ENCODE results near the gene ARL6.
"Not testable (repeated sequence)": the region's sequence is repeated elsewhere in the genome, so short reads cannot be mapped to it uniquely, and the experiment has no call there.

Gene ARL6

GRCh38 chr3:97821774-97822358 is 57.3 kb downstream of the ARL6 start, which contains the start of gene CRYBG3:
CRYBG3 (plus strand) TSS chr3:97822011; CDS start chr3:97822207, 196 bp downstream.
- peak; percentile 87 for DNase-seq (ENCODE audit: low spot score)

DNA sequence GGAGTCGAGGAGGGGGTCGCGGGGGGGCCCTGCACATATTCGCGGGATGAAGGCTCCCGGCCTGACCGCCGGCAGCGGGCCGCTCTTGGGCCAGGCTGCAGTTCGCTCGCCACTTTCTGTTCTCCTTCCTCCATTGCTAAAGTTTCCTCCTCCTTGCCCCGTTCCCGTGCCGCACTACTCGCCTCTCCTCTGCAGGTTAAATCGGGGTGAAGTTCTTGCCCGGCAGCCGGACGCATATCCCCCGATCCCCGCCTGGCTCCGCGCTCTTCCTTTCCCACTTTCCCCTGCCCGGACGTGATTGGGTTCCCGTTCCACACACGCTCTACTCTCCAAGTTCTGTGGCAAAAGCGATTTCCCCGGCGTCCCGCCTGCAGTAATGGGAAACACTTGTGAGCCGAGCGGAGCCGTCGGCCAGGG is 57.8 kb downstream of the ARL6 start:
- DNase-seq (ENCODE audit: low spot score): peak; percentile 30

DNA sequence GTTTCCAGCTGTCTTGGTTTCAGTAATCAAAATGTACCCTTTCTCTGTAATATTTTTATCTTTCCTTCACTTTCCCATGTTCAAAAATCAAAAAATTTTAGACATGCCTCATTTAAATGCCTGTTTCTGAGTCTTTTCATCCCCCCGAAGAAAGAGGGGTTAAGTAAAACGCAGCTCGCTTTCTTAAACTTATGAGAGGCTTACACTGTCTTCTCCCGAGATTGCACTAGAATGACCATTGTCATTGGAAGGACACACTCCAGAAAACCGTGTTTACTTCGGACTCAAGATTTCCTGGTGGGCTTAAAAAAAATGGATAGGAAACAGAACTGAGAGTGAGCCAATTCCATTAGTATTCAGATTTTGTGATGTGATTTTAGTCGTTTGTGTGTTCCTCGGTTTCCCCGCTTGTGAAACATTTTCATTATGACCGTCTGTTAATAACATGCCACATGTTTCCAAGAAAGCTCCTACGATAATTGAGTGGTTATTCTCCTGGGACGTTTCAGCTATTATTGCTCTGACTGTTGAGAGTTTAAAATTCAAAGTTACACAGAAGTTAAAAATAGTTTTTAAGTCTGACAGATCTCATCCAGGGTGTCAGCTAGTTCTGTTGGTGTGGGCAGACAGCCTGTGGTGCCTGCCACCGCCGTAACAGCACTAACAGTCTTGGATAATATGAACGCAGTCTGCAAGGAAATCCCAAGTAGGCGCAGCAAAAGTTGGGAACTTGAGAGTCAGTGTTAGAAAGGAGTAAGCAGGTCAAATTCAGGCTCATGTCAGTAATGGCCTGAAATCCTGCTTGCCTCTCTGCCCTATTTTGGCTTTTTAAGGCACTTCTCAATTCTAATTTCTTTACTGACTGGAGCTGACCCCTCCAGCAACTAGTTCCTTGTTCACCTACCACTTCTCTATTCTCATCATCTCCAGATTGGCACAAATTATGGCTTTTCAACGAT is 58.8 kb downstream of the ARL6 start:
- DNase-seq (ENCODE audit: low spot score): peak; percentile 69

DNA sequence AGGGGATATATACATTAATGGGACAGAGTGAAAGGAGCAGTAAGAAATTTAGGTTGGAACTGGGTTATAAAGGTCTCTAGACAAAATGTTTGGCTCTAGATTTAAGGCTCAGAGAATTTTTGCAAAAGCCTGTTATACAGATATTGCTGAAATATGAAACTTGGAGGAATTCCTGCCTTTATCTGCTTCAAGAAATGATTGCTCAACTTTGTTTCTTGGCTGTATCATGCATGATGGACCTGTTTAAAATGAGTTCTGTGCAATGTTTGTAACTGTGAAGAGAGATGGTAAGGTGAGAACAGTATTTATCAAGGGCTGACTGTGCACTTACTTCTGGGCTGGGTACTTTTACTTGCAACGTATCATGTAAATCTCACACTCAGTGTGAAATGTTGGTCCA is 60.5 kb downstream of the ARL6 start:
- DNase-seq (ENCODE audit: low spot score): no peak

GRCh38 chr3:97827741-97828471 is 63.3 kb downstream of the ARL6 start:
- peak; percentile 55 for DNase-seq (ENCODE audit: low spot score)

DNA sequence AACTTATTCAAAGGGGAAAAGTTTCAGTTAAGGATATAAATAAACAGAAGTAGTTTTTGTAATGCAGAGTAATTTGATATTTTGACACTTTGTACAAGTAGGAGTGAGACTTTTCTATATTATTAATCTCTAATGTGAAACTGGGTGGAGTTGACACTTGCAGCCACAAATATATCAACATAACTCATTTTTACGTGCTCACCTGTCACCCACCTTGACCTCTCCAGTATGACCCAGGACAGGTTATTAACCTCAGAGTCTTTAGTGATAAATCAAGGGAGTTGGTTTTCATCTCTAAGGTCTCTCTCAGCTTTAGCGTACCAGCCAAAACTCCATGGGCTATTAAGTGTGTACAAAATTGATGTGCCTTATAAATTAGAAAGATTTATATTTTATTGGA is 64.6 kb downstream of the ARL6 start:
- DNase-seq (ENCODE audit: low spot score): no peak

- no peak for DNase-seq (ENCODE audit: low spot score)
Measured at GRCh38 chr3:97830638-97831037, 66.1 kb downstream of the ARL6 start.

GRCh38 chr3:97831140-97831539 is 66.6 kb downstream of the ARL6 start:
- no peak for DNase-seq (ENCODE audit: low spot score)

DNA sequence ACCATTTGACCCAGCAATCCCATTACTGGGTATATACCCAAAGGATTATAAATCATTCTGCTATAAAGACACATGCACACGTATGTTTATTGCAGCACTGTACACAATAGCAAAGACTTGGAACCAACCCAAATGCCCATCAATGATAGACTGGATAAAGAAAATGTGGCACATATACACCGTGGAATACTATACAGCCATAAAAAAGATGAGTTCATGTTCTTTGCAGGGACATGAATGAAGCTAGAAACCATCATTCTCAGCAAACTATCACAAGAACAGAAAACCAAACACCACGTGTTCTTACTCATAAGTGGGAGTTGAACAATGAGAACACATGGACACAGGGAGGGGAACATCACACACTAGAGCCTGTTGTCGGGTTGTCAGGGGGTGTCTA is 68.6 kb downstream of the ARL6 start:
- not testable (repeated sequence) for DNase-seq (ENCODE audit: low spot score)

- no peak for DNase-seq (ENCODE audit: low spot score)
Measured at GRCh38 chr3:97835761-97836160, 71.2 kb downstream of the ARL6 start.

DNA sequence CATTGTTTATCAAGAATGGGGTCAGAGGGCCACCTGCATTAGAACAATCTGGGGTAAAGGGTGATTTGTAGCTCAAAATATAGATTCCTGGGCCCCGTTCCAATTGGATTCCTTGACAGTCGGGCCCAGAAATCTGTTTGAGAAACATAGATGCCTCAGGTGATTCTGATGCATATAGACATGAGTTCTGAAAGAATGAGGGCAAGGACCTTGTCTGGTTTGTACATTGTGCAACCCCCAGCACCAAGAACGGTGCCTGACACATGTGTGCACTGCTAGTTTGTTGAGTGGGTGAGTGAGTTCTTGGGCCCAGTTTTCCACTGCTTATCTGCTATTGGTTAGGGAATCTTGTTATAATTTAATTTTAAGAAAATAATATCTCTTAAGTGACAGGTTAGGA is 73.8 kb downstream of the ARL6 start:
- no peak for DNase-seq (ENCODE audit: low spot score)

GRCh38 chr3:97839944-97840343 is 75.4 kb downstream of the ARL6 start:
- DNase-seq (ENCODE audit: low spot score): no peak

- DNase-seq (ENCODE audit: low spot score): no peak
Measured at GRCh38 chr3:97841304-97841703, 76.7 kb downstream of the ARL6 start.

- no peak for DNase-seq (ENCODE audit: low spot score)
Measured at GRCh38 chr3:97841956-97842355, 77.4 kb downstream of the ARL6 start.

- DNase-seq (ENCODE audit: low spot score): no peak
Measured at GRCh38 chr3:97848779-97849178, 84.2 kb downstream of the ARL6 start.
